ENCODE results near the gene POGLUT3. TPM values are rescaled to one million over a fixed set of nuclear protein-coding genes. Genes with fewer than 3 reads are reported as not detected.

The POGLUT3 gene
- total and polyA plus RNA-seq, 2 experiments from 2014 or later, result 7.6 to 12.2 TPM

- TF ChIP-seq ZNF462 (CRISPR knock-in tag; IDR thresholded peaks at IDR 0.05), result no peak
- no peak for TF ChIP-seq EZH2 (IDR thresholded peaks at IDR 0.05; ENCODE audit: low read depth, unreplicated experiment)
- TF ChIP-seq ETS1 (IDR thresholded peaks at IDR 0.05), result peak; percentile 59; the same call in 1 of the 2 replicates
- no peak for TF ChIP-seq ZNF114 (CRISPR knock-in tag; IDR thresholded peaks at IDR 0.05)
- no peak for TF ChIP-seq CTCF (conservative IDR thresholded peaks at IDR 0.05; ENCODE audit: low read depth in 2 of 2)
These were observed 30.9 kb downstream of the POGLUT3 start, which contains the start of gene C11orf65 (continued) for GRCh38 chr11:108467091-108467823.

Data from GM23338 (cell line).